HG03378 (cell line): ENCODE results near the gene PIP4K2B.

Experiments used
- ATAC-seq: cut with Tn5 transposase; IDR thresholded peaks from one replicate; pipeline ENCODE4 v1.9.1; 2021; ENCODE audit warnings: mild to moderate bottlenecking, moderate library complexity; ENCODE audit not compliant: unreplicated experiment

Gene PIP4K2B

GRCh38 chr17:38746004-38746848, 53.1 kb downstream of the PIP4K2B start:
- no peak for ATAC-seq

GRCh38 chr17:38745545-38745944, 53.8 kb downstream of the PIP4K2B start:
- no peak for ATAC-seq

DNA sequence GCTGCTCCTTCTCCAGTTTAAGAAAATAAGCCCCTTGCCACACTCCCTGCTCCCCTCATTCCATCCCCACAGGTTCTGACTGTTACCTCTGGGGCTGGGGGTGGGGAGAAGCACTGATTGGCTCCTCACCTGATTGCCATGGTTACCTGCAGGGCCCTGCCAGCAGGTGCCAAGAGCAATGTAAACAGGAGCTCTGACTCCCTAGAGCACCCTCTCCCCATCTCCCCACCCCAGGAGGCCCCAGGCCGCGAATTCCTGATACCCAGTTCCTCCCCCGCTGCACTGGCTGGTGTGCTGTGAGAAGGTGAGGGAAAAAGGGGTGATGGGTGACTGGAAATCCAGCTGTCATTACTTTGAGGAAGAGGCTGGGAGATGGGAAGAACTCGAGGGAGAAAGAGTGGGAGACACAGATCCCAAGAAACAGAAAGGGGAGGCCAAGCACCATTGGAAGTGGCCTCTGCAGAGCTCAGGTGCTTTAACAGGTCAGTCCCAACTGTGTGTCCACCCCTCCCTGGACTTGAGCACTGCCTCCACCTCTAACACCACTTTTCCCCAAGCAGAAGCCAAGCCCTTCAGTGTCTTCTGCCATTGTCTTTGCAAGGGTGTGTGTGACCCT, 55.7 kb downstream of the PIP4K2B start:
- ATAC-seq = no peak

DNA sequence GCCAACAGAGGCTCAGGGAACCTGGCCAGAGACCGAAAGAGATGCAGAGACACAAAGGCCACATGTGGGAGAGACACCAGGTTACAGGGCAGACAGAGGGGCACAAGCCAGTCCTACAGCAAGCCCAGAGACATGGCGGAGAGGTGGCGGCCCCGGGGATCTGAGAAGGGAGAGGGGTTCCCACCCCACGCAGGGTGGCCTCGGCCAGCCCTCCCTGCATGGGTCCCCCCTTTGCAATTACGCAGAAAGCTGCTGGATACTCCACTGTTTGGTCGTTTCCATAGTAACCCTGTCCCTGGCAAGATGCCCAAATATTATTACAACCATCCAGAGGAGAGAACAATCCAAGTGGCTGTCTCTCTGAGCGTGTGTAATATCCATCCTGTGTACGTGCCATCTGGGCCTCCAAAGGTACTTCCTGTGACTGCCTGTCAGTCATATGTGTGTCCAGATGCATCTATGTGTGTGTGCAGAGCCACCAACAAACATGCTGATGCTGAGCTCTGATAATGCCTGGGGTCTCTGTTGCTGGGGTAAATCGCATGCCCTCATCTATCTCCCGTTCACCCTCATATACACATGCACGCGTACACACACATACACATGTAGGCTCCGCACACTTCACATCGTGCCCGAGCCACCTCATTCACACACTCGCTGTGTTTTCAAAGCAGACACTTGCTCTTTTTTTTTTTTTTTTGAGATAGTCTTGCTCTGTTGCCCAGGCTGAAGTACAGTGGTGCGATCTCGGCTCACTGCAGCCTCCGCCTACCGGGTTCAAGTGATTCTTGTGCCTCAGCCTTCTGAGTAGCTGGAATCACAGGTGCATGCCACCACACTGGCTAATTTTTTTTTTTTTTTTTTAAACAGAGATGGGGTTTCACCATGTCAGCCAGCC, 56.7 kb downstream of the PIP4K2B start:
- no peak for ATAC-seq

- ATAC-seq = no peak
Observed at GRCh38 chr17:38741921-38742410, 57.4 kb downstream of the PIP4K2B start.

DNA sequence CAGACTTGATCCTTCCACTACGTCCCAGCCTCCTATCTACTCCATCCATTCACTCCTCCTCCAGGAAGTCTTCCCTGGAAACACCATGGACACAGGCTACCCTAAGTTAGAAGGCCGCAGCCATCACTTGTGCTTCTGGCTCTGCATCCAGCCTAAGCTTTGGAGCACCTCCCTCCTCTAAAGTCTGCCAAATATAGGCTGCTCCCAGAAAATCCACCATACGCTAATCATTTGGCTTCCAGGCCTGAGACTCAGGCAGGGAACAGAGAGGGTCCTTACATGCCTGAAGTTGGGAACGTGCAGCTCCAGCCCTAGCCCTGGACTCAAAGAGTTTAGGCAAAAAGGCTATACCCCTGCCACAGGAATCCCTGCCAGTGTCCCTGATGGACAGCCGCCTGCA, 57.9 kb downstream of the PIP4K2B start:
- ATAC-seq = no peak

DNA sequence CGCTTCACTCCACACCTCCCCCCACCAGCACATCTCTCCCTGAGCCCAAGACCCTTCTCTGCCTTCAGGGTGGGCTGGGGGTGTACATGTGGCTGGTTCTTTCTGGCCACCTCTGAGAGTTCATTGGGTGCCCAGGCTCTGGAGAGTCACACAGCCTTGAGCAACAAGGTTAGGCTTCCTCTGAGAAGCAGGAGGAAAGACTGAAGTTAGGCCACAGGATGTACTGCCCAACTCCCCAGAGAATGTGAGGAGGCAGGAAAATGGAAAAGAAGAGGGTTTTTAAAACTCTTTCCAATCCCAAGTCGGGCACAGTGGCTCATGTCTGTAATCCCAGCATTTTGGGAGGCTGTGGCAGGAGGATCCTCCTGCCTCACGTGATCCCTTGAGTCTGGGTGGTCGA, 58.5 kb downstream of the PIP4K2B start:
- ATAC-seq = no peak

DNA sequence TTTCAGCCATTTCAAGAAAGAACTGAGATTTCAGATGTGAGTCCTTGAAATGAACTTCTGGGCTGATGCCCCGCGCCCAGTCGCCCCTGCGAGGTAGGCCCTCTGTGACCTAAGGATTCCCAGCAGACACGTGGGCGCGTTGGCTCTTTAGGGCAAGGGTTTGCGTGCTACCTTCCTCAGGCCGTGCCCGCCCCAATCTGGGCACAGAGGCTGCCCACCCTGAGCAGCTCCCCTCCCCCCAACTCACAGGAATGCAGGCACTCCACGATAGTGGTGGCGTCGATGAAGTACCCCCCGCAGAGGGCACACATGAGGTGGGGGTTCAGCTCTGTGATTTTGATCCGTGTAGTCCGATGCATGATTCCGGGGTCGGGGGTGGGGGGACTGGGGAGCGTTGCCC, 59.3 kb downstream of the PIP4K2B start:
- no peak for ATAC-seq

DNA sequence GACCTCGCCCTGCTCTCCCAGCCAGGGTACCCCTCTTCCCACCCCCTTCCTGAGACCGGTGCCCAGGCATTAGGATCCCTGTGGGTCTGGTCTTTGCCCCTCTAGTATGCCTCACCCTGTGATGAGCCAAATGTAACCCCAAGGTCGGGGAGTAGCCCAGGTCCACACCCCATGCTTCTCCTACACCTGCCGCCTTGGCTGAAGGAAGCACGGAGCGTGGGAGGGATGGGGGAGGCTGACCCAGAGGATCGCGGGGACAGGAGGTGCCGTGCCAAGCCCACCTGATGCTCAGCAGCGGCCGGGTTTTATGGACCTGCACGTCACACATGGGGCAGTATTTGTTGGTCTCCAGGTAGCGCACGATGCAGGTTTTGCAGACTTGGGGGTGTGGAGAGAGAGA, 60.1 kb downstream of the PIP4K2B start:
- no peak for ATAC-seq

- ATAC-seq = no peak
Observed at GRCh38 chr17:38738686-38739085, 60.7 kb downstream of the PIP4K2B start.

GRCh38 chr17:38738007-38738662, 61.2 kb downstream of the PIP4K2B start:
- no peak for ATAC-seq

GRCh38 chr17:38735161-38735997, 64.0 kb downstream of the PIP4K2B start:
- ATAC-seq = no peak

DNA sequence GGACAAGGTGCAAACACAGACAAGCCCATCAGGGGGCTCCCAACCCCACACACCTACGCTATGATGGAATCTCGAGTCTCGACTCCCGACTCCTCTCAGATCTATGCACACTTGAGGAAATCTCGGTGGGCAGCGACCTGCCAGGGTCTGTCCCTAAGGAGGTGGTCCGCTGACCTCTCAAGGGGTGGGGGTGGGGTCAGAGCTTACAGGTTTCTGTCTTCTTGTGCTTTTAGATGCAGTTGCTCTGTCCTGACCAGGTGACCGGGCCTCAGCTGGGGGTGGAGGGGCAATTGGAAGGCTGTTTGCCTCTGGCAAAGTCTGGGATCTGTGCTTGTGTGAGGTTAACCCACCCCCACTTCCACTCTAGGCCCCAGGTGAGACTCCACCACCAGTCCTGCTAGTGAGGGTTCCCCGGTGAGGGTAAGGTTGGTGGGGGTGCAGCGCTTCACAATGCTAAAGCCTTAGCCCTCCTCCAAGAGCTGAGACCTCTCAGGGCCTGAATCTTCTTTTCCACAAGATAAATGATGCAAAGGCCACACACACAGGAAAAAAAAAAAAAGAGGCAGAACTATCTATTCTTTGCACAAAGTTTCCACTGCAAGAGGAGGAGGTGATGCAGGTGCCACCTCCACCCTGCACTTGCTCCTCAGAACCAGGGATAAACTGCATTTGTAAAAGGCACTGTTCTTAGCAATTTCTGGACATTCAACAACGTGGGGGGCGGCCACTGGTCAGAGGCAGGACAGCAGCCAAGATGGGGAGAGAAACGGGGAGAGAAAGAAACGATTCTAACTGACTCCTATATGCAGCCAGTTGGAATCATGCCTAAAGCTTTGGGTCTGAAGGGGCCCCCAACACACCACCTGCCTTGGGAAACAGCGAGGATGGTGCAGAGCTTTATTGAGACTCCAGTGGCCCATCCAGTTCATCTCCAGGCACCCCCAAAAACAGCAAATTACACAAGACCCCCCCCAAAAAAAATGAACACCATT, 65.1 kb downstream of the PIP4K2B start:
- no peak for ATAC-seq

DNA sequence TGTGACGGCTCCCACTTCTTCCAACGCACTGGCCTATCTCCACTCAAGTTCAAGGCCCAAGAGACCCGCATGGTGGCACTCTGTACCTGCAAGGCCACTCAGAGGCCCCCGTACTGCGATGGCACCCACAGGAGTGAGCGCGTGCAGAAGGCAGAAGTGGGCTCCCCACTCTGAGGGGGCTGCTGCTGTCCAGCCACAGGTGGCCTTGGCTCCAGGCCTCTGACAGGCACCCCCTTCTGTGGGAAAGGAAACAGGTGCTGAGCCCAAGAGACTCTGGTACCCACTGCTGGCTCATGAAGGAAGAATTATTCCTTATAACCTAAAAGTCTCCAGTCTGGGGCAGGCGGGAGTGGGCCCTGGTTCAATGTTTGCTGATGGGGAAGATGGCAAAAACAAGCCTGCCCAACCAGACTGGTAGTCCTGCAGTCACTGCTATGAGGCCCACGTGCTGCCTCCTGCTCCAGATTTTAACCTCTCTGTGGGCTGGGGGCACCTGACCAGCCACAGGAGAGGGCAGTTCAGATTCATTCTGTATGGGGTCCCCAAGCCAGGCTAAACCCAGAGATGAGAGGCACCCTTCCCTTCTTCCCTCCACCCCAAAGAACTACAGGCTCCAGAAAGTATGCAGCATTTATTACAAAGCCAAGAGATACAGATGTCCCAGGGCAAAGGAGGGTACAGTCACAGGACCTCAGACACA, 65.9 kb downstream of the PIP4K2B start:
- ATAC-seq = no peak

DNA sequence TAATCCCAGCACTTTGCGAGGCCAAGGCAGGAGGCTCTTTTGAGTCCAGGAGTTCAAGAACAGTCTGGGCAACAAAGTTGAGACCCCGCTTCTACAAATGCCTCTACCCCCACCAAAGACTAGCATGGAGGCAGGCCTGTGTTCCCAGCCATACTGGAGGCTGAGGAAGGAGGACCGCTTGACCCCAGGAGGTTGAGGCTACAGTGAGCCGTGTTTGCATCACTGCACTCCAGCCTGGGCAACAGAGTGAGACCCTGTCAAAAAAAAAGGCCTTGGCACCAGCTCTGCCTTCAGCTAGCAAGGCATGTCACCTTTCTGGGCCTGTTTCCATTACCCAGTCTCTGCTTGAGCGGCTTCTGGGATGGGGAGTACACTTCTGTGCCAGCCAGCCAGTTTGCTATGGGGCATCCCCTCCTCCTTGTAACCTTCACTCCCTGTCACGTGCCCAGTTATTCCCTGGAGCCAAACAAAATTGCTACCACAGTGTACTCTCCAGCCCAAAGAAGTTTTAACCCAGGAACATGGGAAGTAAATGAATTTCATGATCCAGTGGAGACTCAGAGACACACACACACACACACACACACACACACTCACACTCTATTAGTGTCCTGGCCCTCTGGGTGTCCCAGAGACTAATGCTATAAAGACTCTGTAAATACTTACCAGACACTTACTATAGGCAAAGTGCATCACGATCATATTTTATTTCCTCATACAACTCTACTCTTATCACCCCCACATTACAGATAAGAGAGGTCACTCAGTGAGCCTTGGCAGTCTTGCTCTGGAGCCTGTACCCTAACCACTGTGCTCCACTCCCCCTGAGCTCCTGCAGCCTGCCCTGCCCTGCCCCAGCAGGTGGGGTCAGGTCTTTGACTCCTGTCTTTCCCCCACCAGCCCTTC, 66.7 kb downstream of the PIP4K2B start:
- ATAC-seq = no peak

DNA sequence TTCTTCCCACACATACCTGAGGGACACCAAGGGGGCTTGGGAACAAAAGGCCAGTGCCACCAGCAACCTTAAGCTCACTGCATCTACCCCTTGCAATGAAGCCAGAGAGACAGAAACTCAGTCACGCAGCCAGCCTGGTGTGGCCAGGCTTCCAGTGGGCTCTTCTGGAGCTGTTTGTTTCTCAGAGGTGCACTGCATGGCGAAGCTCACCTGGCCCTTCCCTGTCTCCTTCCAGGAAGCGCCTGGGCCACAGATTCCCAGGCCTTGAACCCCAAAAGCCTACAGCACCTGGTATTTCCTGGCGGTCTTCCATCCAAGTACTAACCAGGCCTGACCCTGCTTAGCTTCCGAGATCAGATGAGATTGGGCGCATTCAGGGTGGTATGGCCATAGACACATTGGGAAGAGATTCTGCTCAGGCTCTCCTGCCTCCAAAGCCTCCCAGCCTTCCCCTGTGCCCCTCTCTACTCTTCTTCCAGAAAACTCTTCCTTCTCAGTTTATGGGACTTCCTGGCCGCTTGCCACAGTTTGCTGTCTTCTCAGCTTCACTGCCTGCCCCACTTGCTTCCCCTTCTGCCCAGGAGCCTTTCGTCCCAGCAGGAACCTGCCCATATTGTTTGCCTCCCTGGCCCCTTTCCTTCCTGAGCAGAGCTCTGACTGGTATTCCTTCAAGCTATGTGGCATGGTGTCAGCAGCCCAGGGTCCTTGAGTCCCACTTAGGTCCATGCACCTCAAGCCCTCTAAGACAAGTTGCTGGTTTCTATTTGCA, 67.6 kb downstream of the PIP4K2B start:
- no peak for ATAC-seq
